Left ventricle myocardium inferior (tissue), 1 donor: ENCODE measurements around the gene TYROBP. TPM values are rescaled to one million over a fixed set of nuclear protein-coding genes. Genes with fewer than 3 reads are reported as not detected.
"Not testable (repeated sequence)": the region's sequence is repeated elsewhere in the genome, so short reads cannot be mapped to it uniquely, and the experiment has no call there.

ENCODE experiments used
- DNase-seq: peaks from one replicate; pipeline ENCODE4 v3.0.0-alpha.2; 2020
- H3K27ac ChIP-seq: fragments of 200-600 bp; replicated peaks from 2 replicates; pipeline ENCODE4 v1.8.0; 2021
- H3K27me3 ChIP-seq: fragments of 200-600 bp; 2 replicates; pipeline ENCODE4 v1.8.0; 2021; ENCODE audit warnings: low read depth
- H3K36me3 ChIP-seq: fragments of 200-600 bp; 2 replicates; pipeline ENCODE4 v1.8.0; 2021
- H3K4me1 ChIP-seq: fragments of 200-600 bp; 2 replicates; pipeline ENCODE4 v1.8.0; 2021
- H3K4me3 ChIP-seq: fragments of 200-600 bp; 2 replicates; pipeline ENCODE4 v1.8.0; 2021; ENCODE audit warnings: mild to moderate bottlenecking, moderate library complexity
- H3K9me3 ChIP-seq: fragments of 200-600 bp; replicated peaks from 2 replicates; pipeline ENCODE4 v1.8.0; 2021
- intact Hi-C: fragments of 100-400 bp; cut with micrococcal nuclease; formaldehyde crosslinking; loops from one replicate; pipeline ENCODE4 v1.11.0; 2022
- total RNA-seq: library from RNA; stranded (reverse); fragmentation: NEBNext Ultra II Directional; extraction: Animal tissue kit (Norgen Biotek cat#: 25700); gene quantifications from one replicate; pipeline ENCODE4 v1.2.1, GENCODE V29; 2021
- TF ChIP-seq, protein P1 (sequence below): fragments of 200-600 bp; IDR thresholded peaks from 2 replicates; pipeline ENCODE4 v1.8.0; 2021; ENCODE audit warnings: antibody characterized with exemption, mild to moderate bottlenecking, borderline replicate concordance
- donor health status: DM: no; HTN: yes; CAD: no; lungs with severe emphysema.

The TYROBP gene
- total RNA-seq, 1 donor from 2014 or later, result 26.2 TPM

- no peaks in the 10 kb centered on the region for H3K9me3 ChIP-seq
- no peak for DNase-seq
- intact Hi-C loops, result no loop called here
- H3K27ac ChIP-seq, result no peak overlapping the region
- H3K27me3 ChIP-seq, result no peaks in the 10 kb centered on the region
- H3K4me1 ChIP-seq, result peaks cover 33% of the 10 kb centered on the region
- peaks cover 49% of the 10 kb centered on the region for H3K36me3 ChIP-seq
- no peak overlapping the region for H3K4me3 ChIP-seq
- TF ChIP-seq, protein P1, sequence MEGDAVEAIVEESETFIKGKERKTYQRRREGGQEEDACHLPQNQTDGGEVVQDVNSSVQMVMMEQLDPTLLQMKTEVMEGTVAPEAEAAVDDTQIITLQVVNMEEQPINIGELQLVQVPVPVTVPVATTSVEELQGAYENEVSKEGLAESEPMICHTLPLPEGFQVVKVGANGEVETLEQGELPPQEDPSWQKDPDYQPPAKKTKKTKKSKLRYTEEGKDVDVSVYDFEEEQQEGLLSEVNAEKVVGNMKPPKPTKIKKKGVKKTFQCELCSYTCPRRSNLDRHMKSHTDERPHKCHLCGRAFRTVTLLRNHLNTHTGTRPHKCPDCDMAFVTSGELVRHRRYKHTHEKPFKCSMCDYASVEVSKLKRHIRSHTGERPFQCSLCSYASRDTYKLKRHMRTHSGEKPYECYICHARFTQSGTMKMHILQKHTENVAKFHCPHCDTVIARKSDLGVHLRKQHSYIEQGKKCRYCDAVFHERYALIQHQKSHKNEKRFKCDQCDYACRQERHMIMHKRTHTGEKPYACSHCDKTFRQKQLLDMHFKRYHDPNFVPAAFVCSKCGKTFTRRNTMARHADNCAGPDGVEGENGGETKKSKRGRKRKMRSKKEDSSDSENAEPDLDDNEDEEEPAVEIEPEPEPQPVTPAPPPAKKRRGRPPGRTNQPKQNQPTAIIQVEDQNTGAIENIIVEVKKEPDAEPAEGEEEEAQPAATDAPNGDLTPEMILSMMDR, result no peak
Observed at GRCh38 chr19:35895911-35896642, 12.0 kb downstream of the TYROBP start.

DNA sequence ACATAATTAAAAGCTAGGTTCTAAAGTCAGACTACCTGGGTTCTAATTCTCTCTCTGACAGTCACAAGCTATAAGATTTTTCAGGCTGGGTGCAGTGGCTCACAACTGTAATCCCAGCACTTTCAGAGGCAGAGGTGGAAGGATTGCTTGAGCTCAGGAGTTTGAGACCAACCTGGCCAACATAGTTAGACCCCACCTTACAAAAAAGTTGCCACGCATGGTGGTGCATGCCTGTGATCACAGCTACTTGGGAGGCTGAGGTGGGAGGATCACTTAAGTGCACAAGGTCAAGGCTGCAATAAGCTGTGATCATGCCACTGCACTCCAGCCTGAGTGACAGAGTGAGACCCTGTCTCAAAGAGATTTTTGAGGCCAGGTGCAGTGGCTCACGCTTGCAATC, 13.8 kb downstream of the TYROBP start:
- Histone ChIP-seq H3K36me3 (peaks cover 65% of the 10 kb centered on the region), H3K9me3 (no peaks in the 10 kb centered on the region), H3K4me3 (no peak overlapping the region), H3K27ac (no peak overlapping the region), H3K27me3 (no peaks in the 10 kb centered on the region), H3K4me1 (peaks cover 19% of the 10 kb centered on the region)
- no peak for DNase-seq
- intact Hi-C loops, result no loop called here
- TF ChIP-seq, protein P1, result no peak

DNA sequence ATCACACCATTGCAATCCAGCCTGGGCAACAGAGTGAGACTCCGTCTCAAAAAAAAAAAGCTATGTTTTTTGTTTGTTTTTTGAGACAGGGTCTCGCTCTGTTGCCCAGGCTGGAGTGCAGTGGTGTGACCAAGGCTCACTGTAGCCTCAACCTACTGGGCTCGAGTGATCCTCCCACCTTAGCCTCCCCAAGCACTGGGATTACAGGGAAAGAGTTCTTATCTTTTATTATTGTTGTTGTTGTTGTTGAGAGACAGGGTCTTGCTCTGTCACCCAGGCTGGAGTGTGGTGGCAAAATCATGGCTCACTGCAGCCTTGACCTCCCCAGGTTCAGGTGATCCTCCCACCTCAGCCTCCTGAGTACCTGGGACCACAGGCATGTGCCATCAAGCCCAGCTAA, 16.3 kb downstream of the TYROBP start:
- peaks cover 85% of the 10 kb centered on the region for H3K36me3 ChIP-seq
- not testable (repeated sequence) for DNase-seq

DNA sequence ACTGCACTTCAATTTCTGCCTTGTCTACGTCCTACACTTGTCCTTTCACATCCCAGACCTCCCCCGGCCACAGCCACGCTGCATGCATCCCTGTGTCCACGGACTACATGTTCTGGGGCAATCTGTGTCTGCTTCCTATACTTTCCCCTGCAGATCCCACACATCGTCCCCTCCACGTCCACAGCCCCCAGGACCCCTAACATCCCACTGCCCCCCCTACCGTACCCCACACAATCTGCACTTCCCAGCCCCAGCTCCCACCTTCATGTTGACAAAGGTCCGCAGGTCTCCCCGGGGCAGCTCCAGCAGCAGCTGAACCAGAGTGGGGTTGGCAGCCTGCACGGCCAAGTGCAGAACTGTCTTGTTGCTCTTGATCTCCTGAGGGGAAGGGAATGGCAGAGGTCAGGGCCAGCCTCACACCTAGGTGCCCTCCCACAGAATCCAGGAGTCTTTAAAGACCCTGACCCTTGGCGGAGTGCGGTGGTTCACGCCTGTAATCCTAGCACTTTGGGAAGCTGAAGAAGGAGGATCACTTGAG, 17.9 kb downstream of the TYROBP start:
- H3K27me3 ChIP-seq, result no peaks in the 10 kb centered on the region
- H3K4me3 ChIP-seq, result no peak overlapping the region
- H3K9me3 ChIP-seq, result no peaks in the 10 kb centered on the region
- DNase-seq, result no peak
- intact Hi-C loops, result no loop called here
- H3K27ac ChIP-seq, result no peak overlapping the region
- TF ChIP-seq, protein P1, result no peak
- no peaks in the 10 kb centered on the region for H3K4me1 ChIP-seq
- H3K36me3 ChIP-seq, result peaks cover 69% of the 10 kb centered on the region

More for the DNA sequence above, 16.3 kb downstream of the TYROBP start:
- H3K9me3 ChIP-seq, H3K27me3 ChIP-seq, H3K4me3 ChIP-seq, H3K4me1 ChIP-seq, intact Hi-C loops, H3K27ac ChIP-seq: not testable (repeated sequence)

- Histone ChIP-seq H3K4me3 (no peak overlapping the region), H3K27me3 (no peaks in the 10 kb centered on the region), H3K4me1 (no peaks in the 10 kb centered on the region), H3K9me3 (no peaks in the 10 kb centered on the region), H3K27ac (no peak overlapping the region), H3K36me3 (peaks cover 62% of the 10 kb centered on the region)
- TF ChIP-seq, protein P1, result no peak
- intact Hi-C loops, result loop anchor here (10.0 kb wide), 1 partner anchor 45 kb away; the partner anchor contains the start of gene LRFN3
- no peak for DNase-seq
Observed at GRCh38 chr19:35889370-35890112, 18.6 kb downstream of the TYROBP start.

DNA sequence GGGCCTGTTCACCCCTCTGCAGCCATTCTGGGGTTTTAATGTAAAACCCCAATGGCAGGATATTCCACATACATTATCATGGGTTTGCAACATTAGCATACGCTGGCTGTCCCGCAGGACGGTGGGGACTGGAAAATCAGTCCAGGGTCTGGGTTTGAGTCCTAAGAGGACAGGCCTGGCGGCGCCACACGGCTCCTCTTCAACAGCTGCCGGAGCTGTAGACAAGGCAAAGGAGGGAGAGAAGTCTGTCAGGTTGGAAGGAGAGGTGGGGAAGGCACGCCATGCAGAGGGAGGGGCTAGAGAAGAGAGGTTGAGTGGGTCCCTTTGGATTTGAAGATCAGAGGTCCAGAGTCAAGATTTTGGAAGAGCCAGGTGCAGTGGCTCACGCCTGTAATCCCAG, 19.7 kb downstream of the TYROBP start:
- Histone ChIP-seq H3K27ac (no peak overlapping the region), H3K36me3 (peaks cover 51% of the 10 kb centered on the region), H3K4me1 (no peaks in the 10 kb centered on the region), H3K9me3 (no peaks in the 10 kb centered on the region), H3K27me3 (no peaks in the 10 kb centered on the region), H3K4me3 (no peak overlapping the region)
- intact Hi-C loops, result loop anchor here (10.0 kb wide), 1 partner anchor 46 kb away; the partner anchor contains the start of gene LRFN3
- TF ChIP-seq, protein P1, result no peak
- no peak for DNase-seq
